OCI-LY1 (cell line): ENCODE results near the gene INHA.

Experiments used
- EZH2 ChIP-seq: fragments of 200-600 bp; sonication (generic), shearing (Covaris generic); IDR thresholded peaks from 2 replicates; pipeline ENCODE4 v1.8.0; 2017; ENCODE audit warnings: borderline replicate concordance, mixed run types, mild to moderate bottlenecking, antibody characterized with exemption, low read length, moderate library complexity, mixed read lengths
- TF ChIP-seq, protein P1 (sequence below): fragments of 200-600 bp; sonication (generic), shearing (Covaris generic); IDR thresholded peaks from 2 replicates; pipeline ENCODE4 v1.5.1; 2017; ENCODE audit warnings: mild to moderate bottlenecking, antibody characterized with exemption, low read length, moderate library complexity, mixed read lengths

- TF ChIP-seq, protein P1, sequence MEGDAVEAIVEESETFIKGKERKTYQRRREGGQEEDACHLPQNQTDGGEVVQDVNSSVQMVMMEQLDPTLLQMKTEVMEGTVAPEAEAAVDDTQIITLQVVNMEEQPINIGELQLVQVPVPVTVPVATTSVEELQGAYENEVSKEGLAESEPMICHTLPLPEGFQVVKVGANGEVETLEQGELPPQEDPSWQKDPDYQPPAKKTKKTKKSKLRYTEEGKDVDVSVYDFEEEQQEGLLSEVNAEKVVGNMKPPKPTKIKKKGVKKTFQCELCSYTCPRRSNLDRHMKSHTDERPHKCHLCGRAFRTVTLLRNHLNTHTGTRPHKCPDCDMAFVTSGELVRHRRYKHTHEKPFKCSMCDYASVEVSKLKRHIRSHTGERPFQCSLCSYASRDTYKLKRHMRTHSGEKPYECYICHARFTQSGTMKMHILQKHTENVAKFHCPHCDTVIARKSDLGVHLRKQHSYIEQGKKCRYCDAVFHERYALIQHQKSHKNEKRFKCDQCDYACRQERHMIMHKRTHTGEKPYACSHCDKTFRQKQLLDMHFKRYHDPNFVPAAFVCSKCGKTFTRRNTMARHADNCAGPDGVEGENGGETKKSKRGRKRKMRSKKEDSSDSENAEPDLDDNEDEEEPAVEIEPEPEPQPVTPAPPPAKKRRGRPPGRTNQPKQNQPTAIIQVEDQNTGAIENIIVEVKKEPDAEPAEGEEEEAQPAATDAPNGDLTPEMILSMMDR: peak; percentile 89
- no peak for TF ChIP-seq EZH2
These were observed 41.8 kb upstream of the INHA start for GRCh38 chr2:219530048-219530963.
